Measurements from ENCODE around the gene MYL12B. TPM values are rescaled to one million over a fixed set of nuclear protein-coding genes. Genes with fewer than 3 reads are reported as not detected.
"Not testable (repeated sequence)": the region's sequence is repeated elsewhere in the genome, so short reads cannot be mapped to it uniquely, and the experiment has no call there.

MYL12B gene
- total RNA-seq, 1 donor: 209 TPM

DNA sequence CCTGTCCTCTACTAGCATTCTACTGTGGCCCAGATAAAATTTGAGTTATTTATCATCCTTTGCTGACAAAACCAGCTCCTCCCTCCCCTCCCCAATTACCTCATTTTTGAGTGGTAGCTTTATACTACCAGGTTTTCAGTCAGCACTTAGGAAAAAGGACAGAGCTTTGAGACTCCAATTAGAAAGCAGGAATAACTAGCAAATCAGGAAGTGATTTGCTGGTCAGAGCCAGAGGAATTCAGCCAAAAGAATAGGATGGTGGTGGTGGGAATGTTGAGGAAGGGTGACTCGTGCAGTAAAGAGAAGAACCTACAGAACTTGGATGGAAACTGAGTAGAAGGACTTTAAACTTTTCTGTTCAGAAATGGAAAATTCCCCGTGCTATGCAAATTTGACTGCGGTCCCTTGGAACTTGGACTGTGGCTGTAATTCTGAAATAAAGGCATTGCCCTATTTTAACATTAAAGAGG, 3.7 kb downstream of the MYL12B start:
- no peaks in the 10 kb centered on the region for H3K9me3 ChIP-seq (ENCODE audit: low read depth, low read length)
- no peak overlapping the region for H3K4me3 ChIP-seq (ENCODE audit: low read length)
- H3K4me1 ChIP-seq (ENCODE audit: insufficient read depth, low read length): peaks cover 72% of the 10 kb centered on the region
- H3K27me3 ChIP-seq (ENCODE audit: insufficient read depth, low read length): no peaks in the 10 kb centered on the region

DNA sequence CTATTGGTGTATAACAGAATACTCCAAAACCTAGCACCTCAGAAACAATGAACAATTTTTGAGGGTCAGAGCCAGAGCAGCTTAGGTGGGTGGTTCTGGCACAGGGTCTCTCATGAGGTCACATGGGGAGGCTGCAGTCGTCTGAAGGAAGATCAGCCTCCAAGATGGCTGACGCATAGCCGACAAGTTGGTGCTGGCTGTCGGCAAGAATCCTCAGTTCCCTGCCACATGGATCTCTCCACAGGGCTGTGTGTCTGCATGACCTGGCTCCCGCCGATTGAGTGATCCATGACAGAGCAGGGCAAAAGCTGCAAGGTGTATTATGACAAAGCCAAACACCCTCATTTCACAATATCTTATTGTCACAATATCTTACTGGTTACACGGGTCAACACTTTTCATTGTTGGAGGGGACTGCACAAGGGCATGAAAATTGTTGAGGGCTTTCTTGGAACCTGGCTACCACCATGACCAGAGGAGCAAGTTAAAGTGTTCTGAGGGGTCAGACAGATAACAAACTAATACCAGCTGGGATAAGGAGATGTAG, 4.2 kb downstream of the MYL12B start:
- no peak overlapping the region for H3K4me3 ChIP-seq (ENCODE audit: low read length)
- no peaks in the 10 kb centered on the region for H3K9me3 ChIP-seq (ENCODE audit: low read depth, low read length)
- H3K4me1 ChIP-seq (ENCODE audit: insufficient read depth, low read length): peaks cover 66% of the 10 kb centered on the region

DNA sequence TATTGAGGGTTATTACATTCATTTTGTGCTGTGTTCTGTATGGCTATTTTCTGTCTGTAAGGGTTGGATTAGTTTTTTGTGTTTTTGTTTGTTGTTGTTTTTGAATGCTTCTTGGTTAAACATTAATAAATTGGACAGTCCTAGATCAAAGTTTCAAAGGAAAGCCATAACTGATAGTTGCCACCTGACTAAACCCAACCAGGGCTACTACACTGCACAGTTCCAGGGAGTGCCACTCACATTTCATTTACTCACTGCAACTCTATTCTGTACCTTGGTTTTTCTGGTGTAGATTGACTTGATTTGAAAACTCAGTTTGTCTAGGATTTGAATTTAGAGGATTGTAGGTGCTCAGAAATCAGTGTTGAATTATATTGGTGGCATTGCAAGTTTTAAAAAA, 6.4 kb downstream of the MYL12B start:
- Histone ChIP-seq H3K4me3 (ENCODE audit: low read length) (no peak overlapping the region), H3K9me3 (ENCODE audit: low read depth, low read length) (no peaks in the 10 kb centered on the region), H3K4me1 (ENCODE audit: insufficient read depth, low read length) (peaks cover 60% of the 10 kb centered on the region), H3K27me3 (ENCODE audit: insufficient read depth, low read length) (no peaks in the 10 kb centered on the region)

More for the DNA sequence above, 4.2 kb downstream of the MYL12B start:
- no peaks in the 10 kb centered on the region for H3K27me3 ChIP-seq (ENCODE audit: insufficient read depth, low read length)

DNA sequence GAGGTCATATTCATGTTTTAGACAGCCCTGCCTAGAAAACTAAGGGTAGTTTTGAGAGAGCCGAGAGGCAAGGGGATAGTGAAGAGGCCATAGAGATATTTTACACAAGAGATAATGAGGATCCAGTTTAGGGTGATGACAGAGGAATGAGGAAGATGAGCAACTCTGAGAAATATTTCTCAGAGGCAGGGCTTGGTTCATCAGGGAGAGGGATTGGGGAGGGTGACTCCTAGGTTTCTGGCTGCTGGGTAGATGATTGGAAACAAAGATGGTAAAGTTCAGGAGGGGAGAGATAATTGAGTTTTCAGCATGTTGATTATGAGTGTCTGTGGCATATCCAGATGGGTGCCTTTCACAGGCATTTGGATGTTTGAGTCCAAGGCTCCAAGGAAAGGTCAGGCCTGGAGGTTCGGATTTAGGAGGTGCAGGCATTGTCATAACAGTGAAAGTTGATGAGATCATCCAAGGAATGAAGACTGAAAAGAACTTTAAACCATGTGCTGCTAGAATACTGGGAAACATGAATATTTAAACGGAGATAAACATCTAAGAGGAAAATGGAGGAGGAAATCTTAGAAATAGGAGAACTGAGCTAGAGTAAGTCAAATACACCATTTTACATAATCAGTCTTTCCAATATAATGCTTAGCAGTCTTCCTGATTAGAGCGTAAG, 7.4 kb downstream of the MYL12B start:
- H3K4me3 ChIP-seq (ENCODE audit: low read length): no peak overlapping the region
- H3K27me3 ChIP-seq (ENCODE audit: insufficient read depth, low read length): no peaks in the 10 kb centered on the region
- H3K4me1 ChIP-seq (ENCODE audit: insufficient read depth, low read length): peaks cover 50% of the 10 kb centered on the region
- no peaks in the 10 kb centered on the region for H3K9me3 ChIP-seq (ENCODE audit: low read depth, low read length)

DNA sequence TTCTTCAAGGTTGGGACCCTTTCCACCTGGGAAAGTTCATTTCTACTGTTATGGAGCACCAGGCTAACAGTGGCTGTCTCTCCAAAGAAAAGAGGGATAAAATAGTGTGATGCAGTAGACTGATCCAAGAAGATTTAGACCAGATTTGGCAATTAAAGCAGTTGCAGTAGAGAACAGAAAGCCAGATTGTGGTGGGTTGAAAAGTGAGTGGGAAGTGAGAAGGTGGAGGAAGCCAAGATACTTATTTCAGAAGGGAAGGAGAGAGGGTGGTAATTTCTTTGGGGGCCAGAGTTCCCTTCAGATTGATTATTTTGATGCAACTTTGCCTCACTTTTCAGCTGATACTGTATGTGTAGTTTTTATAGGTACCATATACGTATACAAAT, 8.0 kb downstream of the MYL12B start:
- Histone ChIP-seq H3K9me3 (ENCODE audit: low read depth, low read length) (no peaks in the 10 kb centered on the region), H3K4me3 (ENCODE audit: low read length) (no peak overlapping the region), H3K27me3 (ENCODE audit: insufficient read depth, low read length) (no peaks in the 10 kb centered on the region), H3K4me1 (ENCODE audit: insufficient read depth, low read length) (peaks cover 47% of the 10 kb centered on the region)

DNA sequence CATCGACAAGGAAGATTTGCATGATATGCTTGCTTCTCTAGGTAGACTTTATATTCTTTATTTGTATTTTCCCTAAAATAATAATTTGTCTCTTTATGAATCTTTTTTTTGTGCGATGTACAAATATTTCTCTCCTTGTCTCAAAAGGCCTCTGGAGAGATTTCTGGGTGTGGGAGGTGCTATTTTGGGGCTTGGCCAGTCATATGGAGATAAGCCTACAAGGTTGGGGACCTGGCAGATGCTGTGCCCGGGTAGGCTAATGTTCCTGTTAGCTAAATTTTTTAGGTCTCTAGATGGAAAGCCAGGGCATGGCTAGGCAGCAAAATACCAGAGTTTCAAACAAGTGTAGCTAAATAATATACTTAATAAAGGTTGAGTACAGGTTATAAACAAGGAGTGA, 11.1 kb downstream of the MYL12B start:
- Histone ChIP-seq H3K9me3 (ENCODE audit: low read depth, low read length) (no peaks in the 10 kb centered on the region), H3K4me3 (ENCODE audit: low read length) (no peak overlapping the region), H3K27me3 (ENCODE audit: insufficient read depth, low read length) (no peaks in the 10 kb centered on the region), H3K4me1 (ENCODE audit: insufficient read depth, low read length) (peaks cover 31% of the 10 kb centered on the region)

DNA sequence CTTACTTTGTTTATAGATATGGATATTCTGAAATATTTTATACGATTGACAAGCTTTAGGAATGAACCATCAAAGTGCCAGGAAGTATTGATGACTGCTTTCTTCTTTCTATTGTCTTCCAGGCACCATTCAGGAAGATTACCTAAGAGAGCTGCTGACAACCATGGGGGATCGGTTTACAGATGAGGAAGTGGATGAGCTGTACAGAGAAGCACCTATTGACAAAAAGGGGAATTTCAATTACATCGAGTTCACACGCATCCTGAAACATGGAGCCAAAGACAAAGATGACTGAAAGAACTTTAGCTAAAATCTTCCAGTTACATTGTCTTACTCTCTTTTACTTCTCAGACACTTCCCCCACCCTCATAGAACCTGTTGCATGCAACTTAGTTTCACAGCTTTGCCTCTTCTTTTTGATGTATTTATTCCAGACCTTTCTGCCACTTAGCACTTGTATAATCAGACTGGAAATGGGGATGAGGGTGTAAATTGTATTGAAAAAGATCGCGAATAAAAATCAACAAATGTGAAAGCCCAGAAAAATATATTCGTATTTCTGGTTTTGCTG, 15.8 kb downstream of the MYL12B start:
- H3K9me3 ChIP-seq (ENCODE audit: low read depth, low read length); H3K4me3 ChIP-seq (ENCODE audit: low read length); H3K27me3 ChIP-seq (ENCODE audit: insufficient read depth, low read length): not testable (repeated sequence)
- H3K4me1 ChIP-seq (ENCODE audit: insufficient read depth, low read length): peaks cover 27% of the 10 kb centered on the region

DNA sequence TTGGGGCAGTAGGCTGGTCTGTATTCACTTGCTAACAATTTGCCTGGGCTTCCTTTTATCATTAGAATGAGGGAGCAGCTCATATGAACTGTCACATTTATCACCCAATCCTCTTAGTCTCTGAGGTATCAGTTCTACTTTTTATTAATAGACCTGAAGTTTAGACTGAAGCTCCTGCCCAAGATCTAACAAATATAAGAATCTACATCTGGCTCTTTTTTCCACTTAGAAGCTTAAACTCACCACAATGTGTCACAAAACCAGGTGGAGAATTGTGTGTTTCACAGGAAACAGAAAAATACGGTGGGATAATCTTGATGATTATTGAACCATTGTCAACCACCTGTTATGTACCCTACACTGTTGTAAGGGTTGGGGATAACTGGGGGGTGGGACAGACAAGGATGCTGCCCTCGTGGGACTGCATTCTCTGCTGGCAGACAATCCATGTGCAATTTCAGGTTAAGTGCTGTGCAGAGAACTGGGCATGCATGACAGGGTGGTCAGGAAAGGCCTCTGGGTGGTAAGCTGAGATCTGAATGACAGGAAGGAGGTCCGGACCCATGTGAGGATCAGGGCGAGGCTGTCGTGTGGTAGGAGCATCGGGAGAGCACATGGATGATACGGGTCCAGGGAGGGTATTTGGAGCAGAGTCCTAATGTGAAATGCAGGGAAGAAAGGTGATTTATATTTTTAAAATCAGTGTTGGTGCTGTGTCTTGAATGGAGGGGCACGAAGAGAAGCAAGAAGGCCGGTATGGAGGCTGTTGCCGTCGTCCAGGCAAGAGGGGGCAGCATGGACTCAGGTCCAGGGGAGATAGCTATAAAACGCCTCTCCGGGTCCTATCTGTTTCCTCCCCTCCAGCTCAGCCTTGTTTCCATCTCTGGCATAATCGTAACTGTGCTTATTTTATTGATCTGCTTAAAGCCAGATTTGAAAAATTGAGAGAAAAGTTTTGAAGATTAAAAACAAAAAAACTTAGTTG, 17.6 kb downstream of the MYL12B start:
- Histone ChIP-seq H3K9me3 (ENCODE audit: low read depth, low read length) (no peaks in the 10 kb centered on the region), H3K4me1 (ENCODE audit: insufficient read depth, low read length) (peaks cover 27% of the 10 kb centered on the region), H3K27me3 (ENCODE audit: insufficient read depth, low read length) (no peaks in the 10 kb centered on the region), H3K4me3 (ENCODE audit: low read length) (no peak overlapping the region)

DNA sequence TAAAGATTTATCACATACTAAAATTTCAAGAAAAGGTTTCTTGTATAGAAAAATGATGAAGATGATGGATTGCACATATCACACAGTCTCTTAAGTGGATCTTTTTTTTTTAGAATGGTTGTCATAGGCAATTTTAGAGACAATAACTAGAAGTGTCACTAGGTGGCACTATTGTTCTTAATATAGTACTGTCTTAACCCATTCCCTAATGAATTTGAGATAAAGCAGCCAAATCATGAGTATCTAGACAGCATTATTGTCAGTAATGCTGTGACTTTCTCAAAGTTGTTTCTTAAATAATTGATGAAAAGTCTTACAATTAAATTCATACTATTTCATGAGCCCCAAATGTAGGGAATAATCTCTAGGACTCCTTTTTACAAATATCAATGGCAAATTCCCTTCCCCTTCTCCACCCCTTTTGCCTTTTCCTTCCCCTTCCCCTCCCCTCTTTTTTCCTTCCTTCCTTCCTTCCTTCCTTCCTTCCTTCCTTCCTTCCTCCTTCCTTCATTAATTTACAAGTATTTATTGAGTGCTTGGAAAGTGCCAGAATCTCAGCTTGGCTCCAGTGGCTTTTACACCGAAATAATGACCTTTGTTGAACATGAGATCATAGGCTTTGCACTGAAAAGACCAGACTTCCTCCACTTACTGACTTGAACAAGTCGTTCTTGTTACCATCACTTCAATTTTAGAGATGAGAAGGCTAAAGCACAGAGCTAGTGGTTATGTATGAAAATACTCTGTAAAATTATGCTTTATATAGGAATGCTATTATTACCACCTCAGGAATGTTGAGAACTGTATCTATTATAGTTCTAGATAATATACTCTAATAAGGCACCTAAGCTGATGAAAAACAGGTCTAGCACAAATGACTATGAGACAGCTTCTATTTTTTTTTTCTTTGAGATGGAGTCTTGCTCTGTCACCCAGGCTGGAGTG, 19.8 kb downstream of the MYL12B start:
- Histone ChIP-seq H3K27me3 (ENCODE audit: insufficient read depth, low read length) (no peaks in the 10 kb centered on the region), H3K9me3 (ENCODE audit: low read depth, low read length) (no peaks in the 10 kb centered on the region), H3K4me3 (ENCODE audit: low read length) (no peak overlapping the region), H3K4me1 (ENCODE audit: insufficient read depth, low read length) (peaks cover 27% of the 10 kb centered on the region)

DNA sequence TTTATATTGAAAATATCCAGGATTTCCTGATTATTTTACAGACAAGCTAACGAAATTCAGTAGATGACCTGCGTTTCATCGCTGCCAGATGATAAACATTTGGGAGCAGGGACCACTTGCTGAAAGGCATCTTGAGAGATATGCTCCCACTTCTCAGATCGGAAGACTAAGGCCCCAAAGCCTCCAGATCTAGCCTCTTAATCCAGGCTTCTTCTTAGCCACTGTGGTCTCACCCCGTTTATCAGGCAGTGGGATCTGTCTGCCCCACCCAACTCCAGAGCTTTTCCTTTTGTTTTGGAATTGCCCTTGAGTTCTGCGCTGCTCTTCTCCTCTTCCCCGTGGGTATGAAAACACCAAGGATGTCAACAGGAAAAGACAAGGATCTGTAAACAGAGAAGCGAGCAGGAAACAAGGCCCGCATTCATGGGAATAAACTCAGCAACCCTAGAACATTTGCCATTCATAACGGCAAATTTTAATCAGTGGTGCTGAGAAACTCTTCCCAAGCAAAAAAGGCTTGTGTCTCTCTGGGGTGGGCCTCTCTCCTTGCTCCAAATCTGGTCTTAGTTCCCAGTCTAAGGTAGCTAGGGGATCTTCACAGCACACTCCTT, 21.4 kb downstream of the MYL12B start:
- peaks cover 16% of the 10 kb centered on the region for H3K4me1 ChIP-seq (ENCODE audit: insufficient read depth, low read length)
- H3K9me3 ChIP-seq (ENCODE audit: low read depth, low read length): no peaks in the 10 kb centered on the region
- H3K27me3 ChIP-seq (ENCODE audit: insufficient read depth, low read length): no peaks in the 10 kb centered on the region
- no peak overlapping the region for H3K4me3 ChIP-seq (ENCODE audit: low read length)

DNA sequence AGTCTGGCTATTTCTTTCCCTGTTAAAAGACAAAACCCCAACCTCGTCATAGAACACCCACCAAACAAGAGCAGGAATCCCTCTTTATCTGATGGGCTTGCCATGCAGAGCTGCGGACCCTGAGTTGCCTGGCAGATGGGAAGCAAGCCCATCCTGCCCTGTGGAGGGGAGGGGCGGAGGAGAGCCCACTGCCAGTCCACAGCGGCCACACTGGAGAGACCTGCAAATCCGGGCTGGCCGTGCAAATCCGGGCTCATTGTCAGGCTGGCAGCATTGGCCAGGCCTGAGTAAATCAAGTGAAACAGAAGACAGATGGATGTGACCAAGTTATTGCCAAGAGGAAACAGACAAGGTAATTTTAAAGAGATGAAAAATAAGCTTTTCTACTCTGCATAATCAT, 22.0 kb downstream of the MYL12B start:
- Histone ChIP-seq H3K4me1 (ENCODE audit: insufficient read depth, low read length) (peaks cover 11% of the 10 kb centered on the region), H3K4me3 (ENCODE audit: low read length) (no peak overlapping the region), H3K9me3 (ENCODE audit: low read depth, low read length) (no peaks in the 10 kb centered on the region), H3K27me3 (ENCODE audit: insufficient read depth, low read length) (no peaks in the 10 kb centered on the region)

DNA sequence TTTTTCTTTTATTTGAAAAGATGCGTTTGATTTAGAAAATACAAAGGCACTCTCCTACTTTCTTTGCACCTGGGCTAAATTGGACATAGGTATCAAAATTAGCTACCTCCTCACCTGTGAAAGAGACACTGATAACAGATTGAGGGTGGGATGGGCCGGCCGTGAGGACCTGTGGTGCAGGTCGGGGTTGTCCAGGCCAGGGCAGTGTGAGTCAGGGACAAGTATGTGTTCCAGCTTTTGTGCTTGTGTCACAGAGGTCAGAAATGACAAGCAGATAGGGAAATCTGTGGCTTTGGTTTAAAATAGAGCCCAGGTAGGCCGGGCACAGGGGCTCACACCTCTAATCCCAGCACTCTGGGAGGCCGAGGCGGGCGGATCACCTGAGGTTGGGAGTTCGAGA, 22.6 kb downstream of the MYL12B start:
- H3K4me3 ChIP-seq (ENCODE audit: low read length): no peak overlapping the region
- H3K4me1 ChIP-seq (ENCODE audit: insufficient read depth, low read length): peaks cover 5% of the 10 kb centered on the region
- H3K9me3 ChIP-seq (ENCODE audit: low read depth, low read length): no peaks in the 10 kb centered on the region
- no peaks in the 10 kb centered on the region for H3K27me3 ChIP-seq (ENCODE audit: insufficient read depth, low read length)

DNA sequence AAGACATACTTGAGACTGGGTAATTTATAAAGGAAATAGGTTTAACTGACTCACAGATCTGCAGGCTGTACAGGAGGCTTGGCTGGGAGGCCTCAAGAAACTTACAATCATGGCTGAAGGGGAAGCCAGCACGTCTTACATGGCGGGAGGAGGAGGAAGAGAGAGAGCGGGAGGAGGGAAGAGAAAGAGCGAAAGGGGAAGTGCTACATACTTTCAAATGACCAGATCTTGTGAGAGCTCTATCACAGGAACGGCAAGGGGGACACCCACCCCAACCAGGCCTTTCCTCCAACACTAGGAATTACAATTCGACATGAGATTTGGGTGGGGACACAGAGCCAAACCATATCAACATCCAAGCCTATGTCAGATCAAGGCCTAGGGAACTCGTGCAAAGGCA, 24.2 kb downstream of the MYL12B start:
- Histone ChIP-seq H3K4me1 (ENCODE audit: insufficient read depth, low read length) (no peaks in the 10 kb centered on the region), H3K4me3 (ENCODE audit: low read length) (no peak overlapping the region), H3K9me3 (ENCODE audit: low read depth, low read length) (peaks cover 10% of the 10 kb centered on the region), H3K27me3 (ENCODE audit: insufficient read depth, low read length) (no peaks in the 10 kb centered on the region)
